OCI-LY3 (cell line): Measurements from ENCODE around the gene INTS1.

Source experiments
- EZH2phosphoT487 ChIP-seq: fragments of 200-600 bp; shearing (Covaris generic); IDR thresholded peaks from 2 replicates; pipeline ENCODE4 v1.6.1; 2018; ENCODE audit warnings: antibody characterized with exemption, mixed run types, low read depth
- TF ChIP-seq, protein P1 (sequence below): fragments of 200-600, 300-600 bp; sonication (generic); IDR thresholded peaks from 2 replicates; pipeline ENCODE4 v1.5.1; 2014; ENCODE audit warnings: antibody characterized with exemption, low read length, low read depth

DNA sequence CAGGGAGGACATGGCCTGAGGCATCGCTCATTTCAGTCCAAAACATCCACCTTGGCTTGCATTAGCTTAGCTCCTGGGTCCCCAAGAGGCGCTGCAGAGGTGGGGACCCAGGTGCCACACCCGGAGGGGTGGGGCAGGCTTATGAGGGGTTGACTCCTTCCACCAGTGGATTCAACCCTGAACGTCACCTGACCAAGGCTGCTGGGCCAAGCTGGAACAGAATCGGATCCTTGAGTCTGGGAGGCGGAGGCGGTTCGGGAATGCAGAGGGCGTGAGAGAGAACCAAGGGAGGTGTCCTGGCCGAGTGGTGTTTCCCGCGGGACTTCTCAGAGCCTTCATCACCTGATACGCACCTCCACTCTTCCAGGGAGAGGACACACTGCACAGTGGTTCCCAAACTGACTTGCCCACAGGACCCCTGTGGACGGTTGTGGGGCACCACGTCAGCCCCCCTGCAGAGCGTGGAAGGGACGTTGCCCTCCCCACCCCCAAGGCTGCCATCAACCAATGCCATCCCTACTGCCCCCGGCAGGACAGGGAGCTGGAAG, 40.4 kb downstream of the INTS1 start:
- TF ChIP-seq, protein P1, sequence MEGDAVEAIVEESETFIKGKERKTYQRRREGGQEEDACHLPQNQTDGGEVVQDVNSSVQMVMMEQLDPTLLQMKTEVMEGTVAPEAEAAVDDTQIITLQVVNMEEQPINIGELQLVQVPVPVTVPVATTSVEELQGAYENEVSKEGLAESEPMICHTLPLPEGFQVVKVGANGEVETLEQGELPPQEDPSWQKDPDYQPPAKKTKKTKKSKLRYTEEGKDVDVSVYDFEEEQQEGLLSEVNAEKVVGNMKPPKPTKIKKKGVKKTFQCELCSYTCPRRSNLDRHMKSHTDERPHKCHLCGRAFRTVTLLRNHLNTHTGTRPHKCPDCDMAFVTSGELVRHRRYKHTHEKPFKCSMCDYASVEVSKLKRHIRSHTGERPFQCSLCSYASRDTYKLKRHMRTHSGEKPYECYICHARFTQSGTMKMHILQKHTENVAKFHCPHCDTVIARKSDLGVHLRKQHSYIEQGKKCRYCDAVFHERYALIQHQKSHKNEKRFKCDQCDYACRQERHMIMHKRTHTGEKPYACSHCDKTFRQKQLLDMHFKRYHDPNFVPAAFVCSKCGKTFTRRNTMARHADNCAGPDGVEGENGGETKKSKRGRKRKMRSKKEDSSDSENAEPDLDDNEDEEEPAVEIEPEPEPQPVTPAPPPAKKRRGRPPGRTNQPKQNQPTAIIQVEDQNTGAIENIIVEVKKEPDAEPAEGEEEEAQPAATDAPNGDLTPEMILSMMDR = no peak
- TF ChIP-seq EZH2phosphoT487 = no peak
